H9 (cell line): ENCODE data around the gene ZNF335. TPM values are rescaled to one million over a fixed set of nuclear protein-coding genes. Genes with fewer than 3 reads are reported as not detected.

Experiments
- DNase-seq: peaks from one replicate; pipeline ENCODE4 v3.0.0-alpha.2; 2017
- H2AFZ ChIP-seq: one replicate; pipeline ENCODE4 v1.6.1; 2013; ENCODE audit warnings: mild to moderate bottlenecking, low read length, control low read depth, moderate library complexity
- H2AK5ac ChIP-seq: 2 replicates; pipeline ENCODE4 v1.6.1; 2013; ENCODE audit warnings: low read length, control low read depth, mixed read lengths; ENCODE audit not compliant: insufficient read length
- H2BK120ac ChIP-seq: one replicate; pipeline ENCODE4 v1.6.1; 2013; ENCODE audit warnings: low read depth, mild to moderate bottlenecking, low read length, control low read depth, inconsistent platforms; ENCODE audit not compliant: poor library complexity, severe bottlenecking
- H2BK12ac ChIP-seq: 2 replicates; pipeline ENCODE4 v1.6.1; 2013; ENCODE audit warnings: low read length, control low read depth, mixed read lengths, low read depth; ENCODE audit not compliant: insufficient read length
- H2BK15ac ChIP-seq: 2 replicates; pipeline ENCODE4 v1.6.1; 2013; ENCODE audit warnings: low read depth, low read length, control low read depth
- H2BK20ac ChIP-seq: one replicate; pipeline ENCODE4 v1.6.1; 2013; ENCODE audit warnings: low read depth, mild to moderate bottlenecking, low read length, control low read depth, inconsistent platforms; ENCODE audit not compliant: poor library complexity, severe bottlenecking
- H2BK5ac ChIP-seq: 2 replicates; pipeline ENCODE4 v1.6.1; 2013; ENCODE audit warnings: low read length, control low read depth, mixed read lengths; ENCODE audit not compliant: insufficient read length
- H3K14ac ChIP-seq: 2 replicates; pipeline ENCODE4 v1.6.1; 2013; ENCODE audit warnings: low read length, control low read depth; ENCODE audit not compliant: insufficient read depth
- H3K18ac ChIP-seq: 2 replicates; pipeline ENCODE4 v1.6.1; 2013; ENCODE audit warnings: low read depth, mild to moderate bottlenecking, mixed read lengths, low read length, control low read depth; ENCODE audit not compliant: insufficient read length
- H3K23ac ChIP-seq: 2 replicates; pipeline ENCODE4 v1.6.1; 2013; ENCODE audit warnings: low read length, control low read depth, mixed read lengths, low read depth; ENCODE audit not compliant: insufficient read length
- H3K23me2 ChIP-seq: 2 replicates; pipeline ENCODE4 v1.6.1; 2013; ENCODE audit warnings: low read depth, mild to moderate bottlenecking, mixed read lengths, low read length, control low read depth; ENCODE audit not compliant: insufficient read length, poor library complexity, severe bottlenecking
- H3K27ac ChIP-seq: 2 replicates; pipeline ENCODE4 v1.5.1; 2013; ENCODE audit warnings: low read length, control low read depth, mixed read lengths, low read depth; ENCODE audit not compliant: insufficient read length
- H3K27me3 ChIP-seq: 2 replicates; pipeline ENCODE4 v1.6.1; 2013; ENCODE audit warnings: low read length, control low read depth, inconsistent platforms; ENCODE audit not compliant: insufficient read depth
- H3K4ac ChIP-seq: 2 replicates; pipeline ENCODE4 v1.6.1; 2013; ENCODE audit warnings: low read depth, mild to moderate bottlenecking, control low read depth, inconsistent platforms, low read length, moderate library complexity
- H3K4me1 ChIP-seq: 2 replicates; pipeline ENCODE4 v1.6.1; 2013; ENCODE audit warnings: low read length, control low read depth, inconsistent platforms; ENCODE audit not compliant: insufficient read depth
- H3K4me2 ChIP-seq: 2 replicates; pipeline ENCODE4 v1.6.1; 2013; ENCODE audit warnings: low read length, control low read depth, mixed read lengths; ENCODE audit not compliant: insufficient read length, insufficient read depth
- H3K56ac ChIP-seq: 2 replicates; pipeline ENCODE4 v1.6.1; 2013; ENCODE audit warnings: low read depth, mild to moderate bottlenecking, mixed read lengths, low read length, control low read depth; ENCODE audit not compliant: insufficient read length
- H3K79me1 ChIP-seq: 2 replicates; pipeline ENCODE4 v1.6.1; 2013; ENCODE audit warnings: low read depth, mild to moderate bottlenecking, moderate library complexity, low read length, control low read depth, inconsistent platforms; ENCODE audit not compliant: insufficient read depth, poor library complexity, severe bottlenecking
- H3K79me2 ChIP-seq: 2 replicates; pipeline ENCODE4 v1.6.1; 2013; ENCODE audit warnings: low read length, control low read depth, inconsistent platforms; ENCODE audit not compliant: insufficient read depth
- H3K9ac ChIP-seq: 2 replicates; pipeline ENCODE4 v1.6.1; 2013; ENCODE audit warnings: low read length, control low read depth, mixed read lengths; ENCODE audit not compliant: insufficient read length; ENCODE audit errors: extremely low read depth
- H3K9me3 ChIP-seq: one replicate; pipeline ENCODE4 v1.6.1; 2013; ENCODE audit warnings: low read depth, low read length, inconsistent platforms; ENCODE audit not compliant: control insufficient read depth
- H3T11ph ChIP-seq: one replicate; pipeline ENCODE4 v1.6.1; 2013; ENCODE audit warnings: mild to moderate bottlenecking, low read length, control low read depth, inconsistent platforms
- H4K20me1 ChIP-seq: one replicate; pipeline ENCODE4 v1.6.1; 2013; ENCODE audit not compliant: control insufficient read depth, insufficient read length, insufficient read depth
- H4K5ac ChIP-seq: 2 replicates; pipeline ENCODE4 v1.6.1; 2013; ENCODE audit warnings: low read depth, mild to moderate bottlenecking, mixed read lengths, low read length, control low read depth; ENCODE audit not compliant: insufficient read length
- H4K8ac ChIP-seq: replicated peaks from 2 replicates; pipeline ENCODE4 v1.6.1; 2013; ENCODE audit warnings: low read length, control low read depth, mixed read lengths, low read depth; ENCODE audit not compliant: insufficient read length
- H4K91ac ChIP-seq: 2 replicates; pipeline ENCODE4 v1.6.1; 2013; ENCODE audit warnings: low read depth, mild to moderate bottlenecking, moderate library complexity, mixed read lengths, low read length, control low read depth; ENCODE audit not compliant: insufficient read length
- H3K27ac Mint-ChIP-seq, 3 experiments: 2 replicates in 2 of 3; 3 replicates in 1 of 3; pipeline ENCODE4 v1.8.0; 2020 to 2021; ENCODE audit warnings: mixed read lengths in 3 of 3, mild to moderate bottlenecking in 1 of 3, moderate library complexity in 1 of 3
- H3K27me3 Mint-ChIP-seq: 2 replicates; pipeline ENCODE4 v1.8.0; 2021; ENCODE audit warnings: low read depth, mild to moderate bottlenecking, moderate library complexity, mixed read lengths
- H3K36me3 Mint-ChIP-seq, 3 experiments: 2 replicates in 2 of 3; 3 replicates in 1 of 3; pipeline ENCODE4 v1.8.0; 2020 to 2021; ENCODE audit warnings: low read depth in 3 of 3, mixed read lengths in 3 of 3; ENCODE audit not compliant: insufficient read depth in 1 of 3
- H3K4me1 Mint-ChIP-seq, 2 experiments: 2 replicates each; pipeline ENCODE4 v1.8.0; 2020; ENCODE audit warnings: mixed read lengths in 2 of 2
- H3K4me3 Mint-ChIP-seq, 2 experiments: 2 replicates in 1 of 2; 3 replicates in 1 of 2; pipeline ENCODE4 v1.8.0; 2020 to 2021; ENCODE audit warnings: mild to moderate bottlenecking in 2 of 2, mixed read lengths in 2 of 2, moderate library complexity in 1 of 2
- H3K9me3 Mint-ChIP-seq, 2 experiments: 2 replicates in 1 of 2; 3 replicates in 1 of 2; pipeline ENCODE4 v1.8.0; 2020; ENCODE audit warnings: mild to moderate bottlenecking in 2 of 2, mixed read lengths in 2 of 2, moderate library complexity in 1 of 2
- CTCF ChIP-seq: fragments of 200-600 bp; sonication (generic); conservative IDR thresholded peaks from 3 replicates; pipeline ENCODE4 v1.8.0; 2021; ENCODE audit warnings: antibody characterized with exemption, mild to moderate bottlenecking
- WGBS: extraction: QIAGEN DNeasy Blood & Tissue Kit; methylation state at CpG from one replicate; pipeline ENCODE4 v1.1.7; 2013; ENCODE audit warnings: missing lambda C conversion rate, low lambda C conversion rate, mixed read lengths; ENCODE audit not compliant: insufficient read length; ENCODE audit errors: extremely low coverage; 5-methylcytosine and 5-hydroxymethylcytosine counted together
- total RNA-seq: library from RNA; stranded (reverse); gene quantifications from 2 replicates; pipeline ENCODE4 v1.2.1, GENCODE V29; 2021

The ZNF335 gene
- total RNA-seq, 1 experiment from 2014 or later, result 21.1 TPM

GRCh38 chr20:45918182-45918737 is 53.7 kb downstream of the ZNF335 start:
- H2AFZ ChIP-seq, result no peak overlapping the region
- H3K9me3 Mint-ChIP-seq, result no peaks in the 10 kb centered on the region
- no peak overlapping the region for H3K18ac ChIP-seq
- no peak for TF ChIP-seq CTCF
- H3K56ac ChIP-seq, result no peak overlapping the region
- no peak for DNase-seq
- 0 out of 7 replicates have a peak overlapping the region, but pooled peaks of 1 of the 3 experiments have one; percentile 49 for H3K27ac Mint-ChIP-seq
- no peak overlapping the region for H2BK20ac ChIP-seq
- no peaks in the 10 kb centered on the region for H4K20me1 ChIP-seq
- no peak overlapping the region for H4K5ac ChIP-seq
- no peak overlapping the region for H3K14ac ChIP-seq
- no peaks in the 10 kb centered on the region for H3K27me3 ChIP-seq
- H3K4me2 ChIP-seq, result no peak overlapping the region
- H3K4me1 ChIP-seq, result no peaks in the 10 kb centered on the region
- no peak overlapping the region for H3T11ph ChIP-seq
- H3K9me3 ChIP-seq, result no peaks in the 10 kb centered on the region
- no peaks in the 10 kb centered on the region for H3K79me1 ChIP-seq
- no CpG with 5 or more reads among the region's 5 CpGs for WGBS
- no peak overlapping the region for H4K91ac ChIP-seq
- no peak overlapping the region for H3K23ac ChIP-seq
- no peak overlapping the region for H2AK5ac ChIP-seq
- H3K27ac ChIP-seq, result no peak overlapping the region
- no peaks in the 10 kb centered on the region for H3K23me2 ChIP-seq
- H3K4me3 Mint-ChIP-seq, result no peak overlapping the region
- H3K4me1 Mint-ChIP-seq, result peaks cover 7 to 13% of the 10 kb centered on the region in 2 experiments; a peak in 3 of 4 replicates
- H4K8ac ChIP-seq, result no peak overlapping the region
- no peak overlapping the region for H3K9ac ChIP-seq
- H2BK15ac ChIP-seq, result no peak overlapping the region
- H2BK5ac ChIP-seq, result no peak overlapping the region
- H3K36me3 Mint-ChIP-seq, result no peaks in the 10 kb centered on the region
- no peak overlapping the region for H2BK120ac ChIP-seq
- H3K4ac ChIP-seq, result no peak overlapping the region
- H2BK12ac ChIP-seq, result no peak overlapping the region
- peaks cover 6% of the 10 kb centered on the region for H3K27me3 Mint-ChIP-seq
- H3K79me2 ChIP-seq, result no peaks in the 10 kb centered on the region
